Measurements from ENCODE around the gene CDC42EP4.

DNA sequence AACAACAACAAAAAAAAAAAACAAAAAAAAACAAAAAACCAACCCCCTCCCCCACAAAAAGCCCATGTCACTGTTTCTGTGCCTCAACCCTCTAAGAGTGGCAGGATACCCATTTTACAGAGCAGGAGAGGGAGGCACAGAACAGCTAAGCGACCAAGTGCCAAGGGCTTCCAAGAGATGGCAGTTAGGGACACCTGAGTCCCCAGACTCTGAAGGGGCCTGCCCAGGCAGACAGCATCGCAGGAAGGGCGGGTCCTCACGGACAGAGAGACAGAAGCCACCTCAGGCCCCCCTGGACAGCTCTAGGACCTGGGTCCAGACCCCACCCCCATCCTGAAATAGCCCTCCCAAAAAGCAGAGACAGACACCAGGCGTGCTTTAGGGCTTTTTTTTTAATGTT, 28.6 kb downstream of the CDC42EP4 start:
- TF ChIP-seq, protein P1, sequence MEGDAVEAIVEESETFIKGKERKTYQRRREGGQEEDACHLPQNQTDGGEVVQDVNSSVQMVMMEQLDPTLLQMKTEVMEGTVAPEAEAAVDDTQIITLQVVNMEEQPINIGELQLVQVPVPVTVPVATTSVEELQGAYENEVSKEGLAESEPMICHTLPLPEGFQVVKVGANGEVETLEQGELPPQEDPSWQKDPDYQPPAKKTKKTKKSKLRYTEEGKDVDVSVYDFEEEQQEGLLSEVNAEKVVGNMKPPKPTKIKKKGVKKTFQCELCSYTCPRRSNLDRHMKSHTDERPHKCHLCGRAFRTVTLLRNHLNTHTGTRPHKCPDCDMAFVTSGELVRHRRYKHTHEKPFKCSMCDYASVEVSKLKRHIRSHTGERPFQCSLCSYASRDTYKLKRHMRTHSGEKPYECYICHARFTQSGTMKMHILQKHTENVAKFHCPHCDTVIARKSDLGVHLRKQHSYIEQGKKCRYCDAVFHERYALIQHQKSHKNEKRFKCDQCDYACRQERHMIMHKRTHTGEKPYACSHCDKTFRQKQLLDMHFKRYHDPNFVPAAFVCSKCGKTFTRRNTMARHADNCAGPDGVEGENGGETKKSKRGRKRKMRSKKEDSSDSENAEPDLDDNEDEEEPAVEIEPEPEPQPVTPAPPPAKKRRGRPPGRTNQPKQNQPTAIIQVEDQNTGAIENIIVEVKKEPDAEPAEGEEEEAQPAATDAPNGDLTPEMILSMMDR (IDR thresholded peaks at IDR 0.05), result no peak
- TF ChIP-seq EP300 (IDR thresholded peaks at IDR 0.05; ENCODE audit: low read depth), result no peak
